Transverse colon (tissue), 4 donors: Measurements from ENCODE around the gene NCKAP5. TPM values are rescaled to one million over a fixed set of nuclear protein-coding genes. Genes with fewer than 3 reads are reported as not detected.

Source experiments
- DNase-seq: peaks from one replicate; pipeline ENCODE4 v3.0.0-alpha.2; 2019
- H3K27ac ChIP-seq, 4 donors: fragments of 200-600 bp; sonication (generic); 2 replicates each; pipeline ENCODE4 v1.5.1; 2016 to 2018; ENCODE audit warnings: inconsistent platforms in 4 of 4
- H3K27me3 ChIP-seq: fragments of 200-600 bp; sonication (generic); 2 replicates; pipeline ENCODE4 v1.5.1; 2017; ENCODE audit warnings: inconsistent platforms
- H3K36me3 ChIP-seq, 4 donors: fragments of 200-600 bp; sonication (generic); 2 replicates each; pipeline ENCODE4 v1.5.1; 2017 to 2019; ENCODE audit warnings: inconsistent platforms in 4 of 4
- H3K4me1 ChIP-seq, 4 donors: fragments of 200-600 bp; sonication (generic); 2 replicates each; pipeline ENCODE4 v1.5.1; 2017 to 2020; ENCODE audit warnings: inconsistent platforms in 4 of 4
- H3K4me3 ChIP-seq, 4 donors: fragments of 200-600 bp; sonication (generic); 1 replicate in 1 of 4; 2 replicates in 3 of 4; pipeline versions ENCODE4 v1.5.1 to v1.6.1; 2017 to 2019; ENCODE audit warnings: inconsistent platforms in 4 of 4
- H3K9me3 ChIP-seq, 2 donors: fragments of 200-600 bp; sonication (generic); 2 replicates each; pipeline ENCODE4 v1.5.1; 2017 to 2019; ENCODE audit warnings: inconsistent platforms in 2 of 2
- CTCF ChIP-seq, 5 experiments: fragments of 200-600 bp in 3 of 5; fragments of 450-650 bp in 2 of 5; sonication (generic) in 3 of 5; IDR thresholded peaks; 1 replicate in 2 of 5; 2 replicates in 3 of 5; pipeline ENCODE4 v1.5.1; 2016 to 2017; ENCODE audit warnings: antibody characterized with exemption in 5 of 5, inconsistent platforms in 3 of 5, mild to moderate bottlenecking in 2 of 5, moderate library complexity in 1 of 5
- EP300 ChIP-seq: sonication (generic); formaldehyde crosslinking; IDR thresholded peaks from one replicate; pipeline ENCODE4 v1.6.1; 2017; ENCODE audit warnings: antibody characterized with exemption, low read depth
- POLR2A ChIP-seq: fragments of 450-650 bp; IDR thresholded peaks from one replicate; pipeline ENCODE4 v1.6.1; 2016; ENCODE audit warnings: antibody characterized with exemption, mild to moderate bottlenecking, moderate library complexity
- POLR2AphosphoS5 ChIP-seq, 3 donors: sonication (generic); formaldehyde crosslinking; IDR thresholded peaks; one replicate each; pipeline ENCODE4 v1.6.1; 2016; ENCODE audit warnings: antibody characterized with exemption in 3 of 3
- WGBS, 2 donors: methylation state at CpG; one replicate each; pipeline ENCODE4 v1.1.5; 2018; ENCODE audit warnings: low coverage in 1 of 2; 5-methylcytosine and 5-hydroxymethylcytosine counted together
- in situ Hi-C, 4 donors: fragments of 200-750 bp; cut with MboI; loops; one replicate each; pipeline versions ENCODE4 v1.15.0 to v1.15.1; 2017; ENCODE audit warnings: low sequenced_read_pairs in 3 of 4, low pct_ligation_motif_present in 1 of 4, low pct_unique_long_range_greater_than_20kb in 1 of 4
- intact Hi-C: fragments of 100-400 bp; cut with DNase I; formaldehyde crosslinking; loops from one replicate; pipeline ENCODE4 v1.15.1; 2023; ENCODE audit warnings: low total_unique reads
- total RNA-seq, 4 donors: library from RNA; depleted of rRNA; stranded (reverse); fragments of >200 nt; gene quantifications; one replicate each; pipeline ENCODE4 v1.1.0, GENCODE V29; 2016

Gene NCKAP5
- total RNA-seq, 4 donors from 2014 or later: 1.1 to 10.9 (median 5.0) TPM

GRCh38 chr2:132692816-132693215, 875.4 kb downstream of the NCKAP5 start:
- Histone ChIP-seq H3K36me3 (no peaks in the 10 kb centered on the region), H3K27me3 (no peaks in the 10 kb centered on the region), H3K4me3 (no peak overlapping the region), H3K27ac (no peak overlapping the region), H3K9me3 (no peaks in the 10 kb centered on the region), H3K4me1 (no peaks in the 10 kb centered on the region)
- in situ Hi-C loops: no loop called here
- DNase-seq: no peak
- 90 to 93% methylated on average over 1 of the region's 1 CpG for WGBS, 2 donors
- intact Hi-C loops: no loop called here
- TF ChIP-seq POLR2A: no peak
- no peak for TF ChIP-seq EP300
- TF ChIP-seq POLR2AphosphoS5 (IDR thresholded peaks at IDR 0.05): no peak
- TF ChIP-seq CTCF (IDR thresholded peaks at IDR 0.05): no peak

- Histone ChIP-seq H3K4me3 (no peak overlapping the region), H3K27me3 (no peaks in the 10 kb centered on the region), H3K4me1 (no peaks in the 10 kb centered on the region), H3K36me3 (no peaks in the 10 kb centered on the region), H3K27ac (no peak overlapping the region), H3K9me3 (no peaks in the 10 kb centered on the region)
- WGBS, 2 donors: 86 to 100% methylated on average over 1 to 4 of the region's 4 CpGs
- intact Hi-C loops: no loop called here
- TF ChIP-seq EP300: no peak
- no peak for TF ChIP-seq CTCF (IDR thresholded peaks at IDR 0.05)
- TF ChIP-seq POLR2AphosphoS5 (IDR thresholded peaks at IDR 0.05): no peak
- TF ChIP-seq POLR2A: no peak
- in situ Hi-C loops: no loop called here
- DNase-seq: no peak
Observed at GRCh38 chr2:132691556-132691955, 876.7 kb downstream of the NCKAP5 start.

- Histone ChIP-seq H3K27me3 (no peaks in the 10 kb centered on the region), H3K36me3 (no peaks in the 10 kb centered on the region), H3K4me1 (no peaks in the 10 kb centered on the region), H3K27ac (no peak overlapping the region), H3K9me3 (no peaks in the 10 kb centered on the region), H3K4me3 (no peak overlapping the region)
- DNase-seq: no peak
- in situ Hi-C loops: no loop called here
- WGBS, 2 donors: 66 to 100% methylated on average over 1 of the region's 1 CpG
- intact Hi-C loops: no loop called here
- TF ChIP-seq EP300: no peak
- no peak for TF ChIP-seq CTCF (IDR thresholded peaks at IDR 0.05)
- no peak for TF ChIP-seq POLR2AphosphoS5 (IDR thresholded peaks at IDR 0.05)
- no peak for TF ChIP-seq POLR2A
Observed at GRCh38 chr2:132690664-132691303, 877.5 kb downstream of the NCKAP5 start.

- 42 to 43% methylated on average over 1 of the region's 1 CpG for WGBS, 2 donors
- H3K27me3 ChIP-seq: no peaks in the 10 kb centered on the region
- no peak for DNase-seq
- H3K9me3 ChIP-seq: no peaks in the 10 kb centered on the region
- no peaks in the 10 kb centered on the region for H3K4me1 ChIP-seq
- no peak for TF ChIP-seq CTCF (IDR thresholded peaks at IDR 0.05)
- TF ChIP-seq POLR2A: no peak
- no peak for TF ChIP-seq EP300
- TF ChIP-seq POLR2AphosphoS5 (IDR thresholded peaks at IDR 0.05): no peak
- no peak overlapping the region for H3K27ac ChIP-seq
- no peak overlapping the region for H3K4me3 ChIP-seq
- in situ Hi-C loops (no loop called here), intact Hi-C loops (no loop called here)
- no peaks in the 10 kb centered on the region for H3K36me3 ChIP-seq
Observed at GRCh38 chr2:132681766-132682165, 886.5 kb downstream of the NCKAP5 start.
